Kasumi-1 (cell line): ENCODE measurements around the gene UAP1.
A peak's percentile ranks its signal among the peaks of the same experiment; 100 is the strongest.

Source experiments
- DNase-seq, 2 experiments: peaks; one replicate each; lab custom pipeline; 2025; lab: John Stamatoyannopoulos, UW

Gene UAP1

GRCh38 chr1:162561616-162562469, at the start of gene UAP1:
UAP1 (plus strand) TSS chr1:162561722; CDS start chr1:162566069, 4,347 bp downstream.
- peak; percentile 46 to 47 for DNase-seq

GRCh38 chr1:162527314-162527713, 34.2 kb upstream of the UAP1 start:
- no peak for DNase-seq

GRCh38 chr1:162530307-162530987, 31.1 kb upstream of the UAP1 start:
- no peak for DNase-seq

GRCh38 chr1:162530988-162531319, 30.6 kb upstream of the UAP1 start:
- DNase-seq, result no peak

GRCh38 chr1:162535501-162535900, 26.0 kb upstream of the UAP1 start:
- no peak for DNase-seq

GRCh38 chr1:162536511-162536910, 25.0 kb upstream of the UAP1 start:
- no peak for DNase-seq

GRCh38 chr1:162537216-162537615, 24.3 kb upstream of the UAP1 start:
- no peak for DNase-seq

GRCh38 chr1:162538815-162539431, 22.6 kb upstream of the UAP1 start:
- no peak for DNase-seq

GRCh38 chr1:162541619-162542141, 19.8 kb upstream of the UAP1 start:
- no peak for DNase-seq

GRCh38 chr1:162543228-162543627, 18.3 kb upstream of the UAP1 start:
- DNase-seq, result no peak

DNA sequence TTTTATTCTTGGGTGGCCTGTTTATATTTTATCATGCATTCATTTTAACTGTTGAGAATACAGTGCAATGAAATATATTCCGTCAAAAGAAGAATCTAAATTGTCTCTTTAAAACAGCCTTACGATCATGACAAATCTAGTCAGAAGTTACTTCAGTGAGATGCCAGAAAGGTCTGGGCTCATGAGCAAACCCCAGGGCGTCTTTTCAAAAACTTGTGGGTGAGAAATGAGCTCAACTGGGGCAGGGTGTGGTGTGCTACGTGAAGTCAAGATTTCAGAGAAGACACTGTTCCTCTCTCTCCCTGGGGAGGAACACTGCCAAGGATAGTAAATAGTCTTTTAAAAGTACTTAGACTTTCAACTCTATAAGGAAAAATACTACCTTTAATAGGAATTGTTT, 13.4 kb upstream of the UAP1 start:
- DNase-seq, result no peak

DNA sequence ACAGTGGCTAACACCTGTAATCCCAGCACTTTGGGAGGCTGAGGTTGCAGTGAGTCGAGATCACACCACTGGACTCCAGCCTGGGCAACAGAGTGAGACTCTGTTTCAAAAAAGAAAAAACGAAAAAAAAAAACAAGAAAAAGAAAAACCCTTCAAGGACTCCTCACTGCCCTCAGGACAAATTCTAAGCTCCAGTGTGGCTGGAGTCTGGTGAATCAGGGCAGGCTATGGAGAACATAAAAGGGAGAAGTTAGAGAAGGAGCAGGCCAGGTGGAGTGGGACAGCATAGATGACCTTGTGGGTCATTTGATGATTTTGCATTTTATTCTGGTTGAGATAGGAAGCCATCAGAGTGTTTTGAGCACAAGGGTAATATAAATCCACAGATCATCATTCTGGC, 12.5 kb upstream of the UAP1 start:
- DNase-seq, result no peak

DNA sequence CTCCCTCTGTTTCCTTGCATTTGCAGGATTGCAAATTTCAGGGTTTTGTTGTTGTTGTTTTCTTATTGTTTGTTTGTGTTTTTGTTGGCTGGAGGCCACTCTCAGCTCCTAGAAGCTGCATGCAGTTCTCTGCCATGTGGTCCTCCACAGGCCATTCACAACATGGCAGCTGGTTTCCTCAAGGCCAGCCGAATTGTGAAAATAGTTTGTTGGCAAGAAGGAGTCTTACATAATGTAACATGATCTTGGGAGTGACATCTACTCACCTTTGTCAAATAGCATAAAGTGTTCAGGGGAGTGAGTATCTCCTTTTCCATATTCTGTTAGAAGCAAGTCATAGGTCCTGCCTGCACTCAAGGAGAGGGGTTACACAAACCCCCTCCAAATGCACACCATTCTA, 10.6 kb upstream of the UAP1 start:
- DNase-seq, result no peak

DNA sequence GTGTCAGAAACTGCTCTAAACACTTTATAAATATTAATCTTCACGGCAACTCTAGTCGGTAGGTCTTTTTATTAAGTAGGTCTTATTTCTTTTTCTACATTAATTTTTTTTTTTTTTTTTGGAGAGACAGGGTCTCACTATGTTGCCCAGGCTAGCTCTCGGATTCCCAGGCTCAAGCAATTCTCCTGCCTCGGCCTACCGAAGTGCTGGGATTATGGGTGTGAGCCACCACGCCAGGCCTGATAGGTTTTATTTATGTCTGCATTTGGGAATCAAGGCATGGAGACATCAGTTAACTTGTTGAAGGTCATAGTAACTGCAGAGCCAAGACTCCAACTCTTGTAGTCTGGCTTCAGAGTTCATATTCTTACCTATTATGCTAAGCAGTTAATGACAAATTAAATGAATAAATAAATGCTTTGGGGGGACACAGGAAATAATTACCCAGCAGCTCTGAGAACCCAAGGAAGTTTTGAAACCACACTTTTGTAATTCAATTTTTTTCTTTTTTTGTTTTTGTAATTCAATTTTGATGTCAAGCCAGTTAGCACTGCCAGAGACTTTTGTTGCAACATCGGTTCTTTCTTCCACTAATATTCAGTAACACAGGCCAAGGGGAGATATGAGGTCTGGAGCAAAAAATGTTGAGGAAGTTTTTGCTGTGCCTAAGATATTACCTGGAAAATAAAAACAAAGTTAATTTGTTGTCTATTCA, 9.4 kb upstream of the UAP1 start:
- DNase-seq, result no peak

- no peak for DNase-seq
Observed at GRCh38 chr1:162552684-162553252, 8.8 kb upstream of the UAP1 start.

DNA sequence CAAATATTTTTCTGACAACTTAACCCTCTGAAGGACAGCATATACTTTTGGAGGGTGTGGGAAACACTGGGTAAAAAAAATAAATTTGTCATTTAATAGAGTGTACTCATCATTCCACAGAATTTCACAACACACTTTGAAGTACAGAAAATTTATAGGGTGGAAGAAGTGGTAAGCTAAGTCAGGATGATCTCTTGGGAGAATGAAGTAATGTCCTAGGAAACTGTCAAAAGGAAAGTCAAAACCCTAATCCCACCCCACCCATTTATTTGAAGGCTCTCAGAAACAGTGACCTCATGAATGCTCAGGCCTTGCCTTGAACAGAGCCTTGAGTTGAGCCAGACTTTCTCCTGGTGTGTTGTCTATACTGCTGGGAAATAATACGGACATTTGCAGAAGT, 7.3 kb upstream of the UAP1 start:
- DNase-seq, result no peak

DNA sequence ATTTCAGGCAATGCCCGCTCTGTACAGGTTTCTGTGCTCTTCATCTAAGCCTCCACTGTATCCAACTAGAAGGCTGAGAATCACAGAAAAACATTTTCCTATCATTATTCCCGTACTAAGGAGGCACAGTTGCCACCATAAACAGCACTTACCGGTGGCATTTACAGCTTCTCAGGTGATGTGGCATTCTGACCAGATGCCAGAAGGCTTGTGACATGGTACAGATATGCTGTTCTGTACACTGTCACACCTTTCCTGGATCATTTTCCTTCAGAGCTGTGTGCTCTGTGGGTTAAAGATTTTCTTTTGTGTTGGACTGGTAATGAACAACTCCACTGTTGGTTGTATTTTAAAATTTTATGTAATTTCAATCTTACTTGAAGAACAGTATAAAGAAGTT, 4.0 kb upstream of the UAP1 start:
- no peak for DNase-seq

DNA sequence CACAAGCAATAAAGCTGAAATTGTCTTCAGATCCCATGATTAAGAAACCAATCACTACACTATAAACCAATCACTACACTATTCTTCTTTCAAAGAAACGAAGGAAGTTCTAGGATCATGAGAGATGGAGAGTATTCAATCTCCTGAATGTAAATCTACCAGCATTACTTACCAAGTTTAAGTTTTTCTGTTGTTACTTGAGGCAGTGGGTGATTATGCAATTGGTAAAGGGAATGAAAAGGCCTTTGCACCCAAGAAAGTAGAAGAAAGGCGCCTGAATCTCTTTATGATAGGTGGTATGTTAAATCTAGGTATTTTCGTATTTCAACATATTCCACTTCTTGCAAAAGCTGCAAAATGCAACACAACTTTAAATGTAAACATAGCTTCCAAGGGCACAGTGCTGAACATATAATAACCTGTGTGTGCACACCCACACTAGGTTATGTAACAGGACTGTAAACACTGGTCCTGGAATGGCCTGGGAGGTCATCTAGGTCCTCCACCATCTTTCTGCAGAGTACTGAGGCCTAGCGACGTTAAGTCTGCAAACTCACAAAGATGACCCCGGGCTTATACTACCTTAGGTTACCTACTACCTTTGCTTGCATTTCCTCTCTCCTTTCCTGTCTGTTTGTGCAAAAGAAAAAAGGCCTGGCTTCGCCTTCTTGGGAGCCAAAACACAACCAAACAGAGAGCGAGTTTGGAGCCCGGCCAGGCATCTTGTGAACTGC, 1.1 kb upstream of the UAP1 start:
- no peak for DNase-seq

DNA sequence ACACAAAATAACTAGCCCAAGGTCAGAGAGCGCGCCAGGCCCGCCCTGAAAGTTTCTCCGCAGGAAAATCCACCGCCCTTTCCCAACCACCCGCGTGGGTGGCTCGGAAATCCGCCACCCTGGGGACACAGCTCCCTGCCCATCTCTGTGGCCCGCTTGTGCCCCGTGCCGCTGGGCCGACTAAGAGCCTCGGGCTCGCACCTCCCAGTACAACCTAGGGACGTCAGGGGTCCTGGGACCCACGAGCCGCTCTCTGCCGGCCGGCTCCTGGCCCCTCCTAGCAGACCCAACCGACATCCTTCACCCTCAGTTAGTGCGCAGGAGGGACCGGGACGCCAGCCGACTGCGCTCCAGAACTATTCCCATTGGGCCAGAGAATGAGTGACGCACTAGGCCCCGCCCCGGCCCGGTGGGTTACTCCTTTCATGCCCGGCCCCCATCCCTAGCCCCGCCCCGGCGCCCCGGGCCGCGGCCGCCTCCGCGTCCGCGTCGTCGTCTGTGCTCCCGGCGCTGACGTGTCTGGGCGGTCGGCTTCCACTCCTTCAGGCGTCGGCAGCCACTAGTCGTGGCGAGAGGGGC, 396 bp upstream of the UAP1 start:
- DNase-seq, result peak; percentile 96 to 97

DNA sequence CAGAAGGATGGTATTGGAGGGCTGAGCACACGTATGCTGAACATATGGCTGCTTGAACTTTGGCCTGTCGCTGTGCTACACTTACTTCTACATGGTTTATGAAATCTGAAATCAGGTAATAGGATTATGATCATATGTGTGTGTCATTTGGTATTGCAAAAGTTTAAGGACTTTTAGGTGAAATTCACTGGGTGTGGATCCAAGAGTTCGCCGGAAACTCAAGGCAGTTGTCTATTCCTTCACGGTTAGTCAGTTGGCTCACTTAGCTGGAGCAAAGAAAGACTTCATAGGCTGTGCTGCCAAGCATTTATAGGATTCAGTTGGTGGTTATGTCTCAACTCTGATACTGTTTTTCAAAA, 927 bp downstream of the UAP1 start:
- DNase-seq, result peak; percentile 39 to 53

DNA sequence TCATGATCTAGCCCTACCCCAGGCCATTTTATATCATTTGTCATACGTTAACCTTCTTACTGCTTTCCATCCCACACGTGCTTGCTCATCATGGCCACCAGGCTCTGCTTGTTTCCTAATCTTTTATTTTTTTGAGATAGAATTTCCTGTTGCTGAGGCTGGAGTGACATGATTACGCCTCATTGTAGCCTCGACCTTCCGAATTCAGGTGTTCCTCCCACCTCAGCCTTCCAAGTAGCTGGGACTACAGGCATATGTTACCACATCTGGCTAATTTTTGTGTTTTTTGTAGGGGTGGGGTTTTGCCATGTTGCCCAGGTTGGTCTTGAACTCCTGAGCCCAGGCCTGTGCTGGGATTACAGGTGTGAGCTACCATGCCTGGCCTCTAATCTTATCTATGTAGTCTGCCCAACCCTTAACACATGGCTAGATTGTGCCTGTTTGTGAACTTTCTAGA, 3.3 kb downstream of the UAP1 start:
- peak in 1 of 2 experiments; percentile 22 for DNase-seq
